MM.1S (cell line): ENCODE measurements around the gene CERS1.

Experiments used
- EZH2 ChIP-seq: fragments of 300-600 bp; sonication (generic); optimal IDR thresholded peaks from 2 replicates; pipeline ENCODE3; 2017; ENCODE audit warnings: low read depth, mild to moderate bottlenecking, antibody characterized with exemption, low read length, mixed read lengths
- TF ChIP-seq, protein P1 (sequence below): fragments of 300-600 bp; sonication (generic); IDR thresholded peaks from 2 replicates; pipeline ENCODE4 v1.5.1; 2016; ENCODE audit warnings: antibody characterized with exemption, low read length, mixed read lengths

GRCh38 chr19:18875726-18876125, 20.2 kb downstream of the CERS1 start:
- TF ChIP-seq, protein P1, sequence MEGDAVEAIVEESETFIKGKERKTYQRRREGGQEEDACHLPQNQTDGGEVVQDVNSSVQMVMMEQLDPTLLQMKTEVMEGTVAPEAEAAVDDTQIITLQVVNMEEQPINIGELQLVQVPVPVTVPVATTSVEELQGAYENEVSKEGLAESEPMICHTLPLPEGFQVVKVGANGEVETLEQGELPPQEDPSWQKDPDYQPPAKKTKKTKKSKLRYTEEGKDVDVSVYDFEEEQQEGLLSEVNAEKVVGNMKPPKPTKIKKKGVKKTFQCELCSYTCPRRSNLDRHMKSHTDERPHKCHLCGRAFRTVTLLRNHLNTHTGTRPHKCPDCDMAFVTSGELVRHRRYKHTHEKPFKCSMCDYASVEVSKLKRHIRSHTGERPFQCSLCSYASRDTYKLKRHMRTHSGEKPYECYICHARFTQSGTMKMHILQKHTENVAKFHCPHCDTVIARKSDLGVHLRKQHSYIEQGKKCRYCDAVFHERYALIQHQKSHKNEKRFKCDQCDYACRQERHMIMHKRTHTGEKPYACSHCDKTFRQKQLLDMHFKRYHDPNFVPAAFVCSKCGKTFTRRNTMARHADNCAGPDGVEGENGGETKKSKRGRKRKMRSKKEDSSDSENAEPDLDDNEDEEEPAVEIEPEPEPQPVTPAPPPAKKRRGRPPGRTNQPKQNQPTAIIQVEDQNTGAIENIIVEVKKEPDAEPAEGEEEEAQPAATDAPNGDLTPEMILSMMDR, result no peak
- TF ChIP-seq EZH2, result no peak
